Measurements from ENCODE around the gene DAPK2.

DNA sequence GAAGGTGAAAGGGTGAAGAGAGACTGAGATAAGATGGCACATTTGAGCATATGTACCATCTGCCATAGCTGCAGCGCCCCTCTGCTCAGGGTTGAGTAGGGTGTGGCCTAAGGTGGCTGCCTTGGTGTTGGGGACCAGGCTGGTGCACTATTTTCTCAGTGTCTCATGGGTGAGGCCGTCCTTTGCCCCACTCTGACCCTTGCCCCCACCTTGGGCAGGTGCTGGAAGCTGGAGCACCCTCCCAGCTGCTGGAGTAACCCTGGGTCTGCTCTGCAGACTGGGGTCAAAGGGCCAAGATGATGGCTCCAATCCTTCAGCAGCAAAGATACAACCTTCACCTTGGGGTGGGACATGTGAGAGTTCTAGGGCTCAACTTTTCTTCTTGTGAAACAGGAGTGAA is 69.2 kb downstream of the DAPK2 start:
- TF ChIP-seq, protein P1, sequence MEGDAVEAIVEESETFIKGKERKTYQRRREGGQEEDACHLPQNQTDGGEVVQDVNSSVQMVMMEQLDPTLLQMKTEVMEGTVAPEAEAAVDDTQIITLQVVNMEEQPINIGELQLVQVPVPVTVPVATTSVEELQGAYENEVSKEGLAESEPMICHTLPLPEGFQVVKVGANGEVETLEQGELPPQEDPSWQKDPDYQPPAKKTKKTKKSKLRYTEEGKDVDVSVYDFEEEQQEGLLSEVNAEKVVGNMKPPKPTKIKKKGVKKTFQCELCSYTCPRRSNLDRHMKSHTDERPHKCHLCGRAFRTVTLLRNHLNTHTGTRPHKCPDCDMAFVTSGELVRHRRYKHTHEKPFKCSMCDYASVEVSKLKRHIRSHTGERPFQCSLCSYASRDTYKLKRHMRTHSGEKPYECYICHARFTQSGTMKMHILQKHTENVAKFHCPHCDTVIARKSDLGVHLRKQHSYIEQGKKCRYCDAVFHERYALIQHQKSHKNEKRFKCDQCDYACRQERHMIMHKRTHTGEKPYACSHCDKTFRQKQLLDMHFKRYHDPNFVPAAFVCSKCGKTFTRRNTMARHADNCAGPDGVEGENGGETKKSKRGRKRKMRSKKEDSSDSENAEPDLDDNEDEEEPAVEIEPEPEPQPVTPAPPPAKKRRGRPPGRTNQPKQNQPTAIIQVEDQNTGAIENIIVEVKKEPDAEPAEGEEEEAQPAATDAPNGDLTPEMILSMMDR (IDR thresholded peaks at IDR 0.05; ENCODE audit: insufficient read depth, low read length) = no peak
- no peak for TF ChIP-seq GABPA (IDR thresholded peaks at IDR 0.05; ENCODE audit: low read depth)
- TF ChIP-seq SPI1 (IDR thresholded peaks at IDR 0.05; ENCODE audit: borderline replicate concordance, low read depth) = no peak
- no peak for TF ChIP-seq POLR2AphosphoS5 (IDR thresholded peaks at IDR 0.05; ENCODE audit: low read depth)

All from HL-60 (cell line).